ENCODE results near the gene NOBOX. TPM values are rescaled to one million over a fixed set of nuclear protein-coding genes. Genes with fewer than 3 reads are reported as not detected.

The NOBOX gene
- total RNA-seq = not detected in 2 replicates

- Mint-ChIP-seq H3K27ac (no peak within 1 kb of the TSS), H3K9me3 (no peaks in the 10 kb centered on the region), H3K27me3 (peaks cover 6% of the 10 kb centered on the region), H3K4me1 (no peaks in the 10 kb centered on the region), H3K4me3 (no peak within 1 kb of the TSS), H3K36me3 (ENCODE audit: low read depth) (no peaks in the 10 kb centered on the region)
- intact Hi-C loops (cut with micrococcal nuclease) = no loop called here
- no peak for DNase-seq
- ChIA-PET CTCF (no interaction called here), POLR2A (no interaction called here)
- TF ChIP-seq, protein P1, sequence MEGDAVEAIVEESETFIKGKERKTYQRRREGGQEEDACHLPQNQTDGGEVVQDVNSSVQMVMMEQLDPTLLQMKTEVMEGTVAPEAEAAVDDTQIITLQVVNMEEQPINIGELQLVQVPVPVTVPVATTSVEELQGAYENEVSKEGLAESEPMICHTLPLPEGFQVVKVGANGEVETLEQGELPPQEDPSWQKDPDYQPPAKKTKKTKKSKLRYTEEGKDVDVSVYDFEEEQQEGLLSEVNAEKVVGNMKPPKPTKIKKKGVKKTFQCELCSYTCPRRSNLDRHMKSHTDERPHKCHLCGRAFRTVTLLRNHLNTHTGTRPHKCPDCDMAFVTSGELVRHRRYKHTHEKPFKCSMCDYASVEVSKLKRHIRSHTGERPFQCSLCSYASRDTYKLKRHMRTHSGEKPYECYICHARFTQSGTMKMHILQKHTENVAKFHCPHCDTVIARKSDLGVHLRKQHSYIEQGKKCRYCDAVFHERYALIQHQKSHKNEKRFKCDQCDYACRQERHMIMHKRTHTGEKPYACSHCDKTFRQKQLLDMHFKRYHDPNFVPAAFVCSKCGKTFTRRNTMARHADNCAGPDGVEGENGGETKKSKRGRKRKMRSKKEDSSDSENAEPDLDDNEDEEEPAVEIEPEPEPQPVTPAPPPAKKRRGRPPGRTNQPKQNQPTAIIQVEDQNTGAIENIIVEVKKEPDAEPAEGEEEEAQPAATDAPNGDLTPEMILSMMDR (IDR thresholded peaks at IDR 0.05) = no peak
- ATAC-seq (ENCODE audit: low read depth) = no peak
Measured at GRCh38 chr7:144403649-144404061, at the start of gene NOBOX. Gene NOBOX (minus strand): TSS chr7:144403693.

DNA sequence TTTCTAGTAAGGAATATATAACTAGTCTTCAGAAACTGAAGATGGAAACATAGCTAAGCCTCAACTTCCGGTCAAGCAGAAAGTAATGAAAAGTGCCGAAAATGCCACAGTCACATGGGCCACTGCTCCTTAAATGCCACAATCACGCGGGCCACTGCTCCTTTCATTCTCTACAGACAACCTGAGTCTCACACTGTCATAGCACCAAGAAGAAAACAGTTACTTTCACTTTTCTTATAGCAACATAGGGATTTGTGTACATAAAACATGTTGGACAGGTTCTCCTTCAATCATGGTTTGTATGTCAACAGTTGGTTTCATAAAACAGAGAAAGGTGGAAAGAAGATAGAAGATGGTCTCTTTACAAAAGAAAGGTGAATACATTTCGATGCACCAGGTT is 48.6 kb upstream of the NOBOX start:
- Mint-ChIP-seq H3K9me3 (peaks cover 2% of the 10 kb centered on the region), H3K27me3 (no peaks in the 10 kb centered on the region), H3K4me3 (no peak overlapping the region), H3K4me1 (peaks cover 3% of the 10 kb centered on the region), H3K27ac (no peak overlapping the region), H3K36me3 (ENCODE audit: low read depth) (peaks cover 10% of the 10 kb centered on the region)
- intact Hi-C loops (cut with micrococcal nuclease) = loop anchor here (10.0 kb wide), 1 partner anchor 1643 kb away; no protein-coding TSS in a partner anchor
- ATAC-seq (ENCODE audit: low read depth) = no peak
- no peak for DNase-seq
- POLR2A ChIA-PET = no interaction called here
- CTCF ChIA-PET = no interaction called here
- TF ChIP-seq, protein P1 (IDR thresholded peaks at IDR 0.05) = no peak

DNA sequence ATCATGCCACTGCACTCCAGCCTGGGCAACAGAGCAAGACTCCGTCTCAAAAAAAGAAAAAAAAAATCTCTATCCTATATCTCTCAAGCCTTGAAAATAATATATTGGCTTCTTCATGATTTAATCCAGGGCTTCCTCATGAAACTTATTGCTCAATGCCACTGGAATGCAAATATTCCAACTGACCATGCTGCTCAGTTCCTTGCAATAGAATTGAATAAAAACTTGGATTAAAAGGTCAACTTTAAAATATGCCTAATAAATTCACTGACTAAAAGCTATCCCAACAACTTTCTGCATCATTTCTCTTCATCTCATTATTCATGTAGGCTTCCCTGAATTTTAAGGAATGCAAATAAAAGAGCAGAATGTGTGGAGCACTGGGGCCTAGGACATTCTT is 42.1 kb upstream of the NOBOX start:
- intact Hi-C loops (cut with micrococcal nuclease) = no loop called here
- ChIA-PET CTCF (no interaction called here), POLR2A (no interaction called here)
- Mint-ChIP-seq H3K27ac (no peak overlapping the region), H3K36me3 (ENCODE audit: low read depth) (no peaks in the 10 kb centered on the region), H3K27me3 (no peaks in the 10 kb centered on the region), H3K4me3 (no peak overlapping the region), H3K4me1 (no peaks in the 10 kb centered on the region), H3K9me3 (no peaks in the 10 kb centered on the region)
- TF ChIP-seq, protein P1 (IDR thresholded peaks at IDR 0.05) = no peak
- DNase-seq (no peak), ATAC-seq (ENCODE audit: low read depth) (no peak)

- Mint-ChIP-seq H3K27ac (no peak overlapping the region), H3K9me3 (no peaks in the 10 kb centered on the region), H3K36me3 (ENCODE audit: low read depth) (no peaks in the 10 kb centered on the region), H3K27me3 (no peaks in the 10 kb centered on the region), H3K4me1 (no peaks in the 10 kb centered on the region), H3K4me3 (no peak overlapping the region)
- intact Hi-C loops (cut with micrococcal nuclease) = no loop called here
- DNase-seq (no peak), ATAC-seq (ENCODE audit: low read depth) (no peak)
- TF ChIP-seq, protein P1 (IDR thresholded peaks at IDR 0.05) = no peak
- CTCF ChIA-PET = no interaction called here
- POLR2A ChIA-PET = no interaction called here
Measured at GRCh38 chr7:144439717-144440205, 36.3 kb upstream of the NOBOX start.

GRCh38 chr7:144438759-144439158 is 35.3 kb upstream of the NOBOX start:
- intact Hi-C loops (cut with micrococcal nuclease) = no loop called here
- CTCF ChIA-PET = no interaction called here
- ATAC-seq (ENCODE audit: low read depth) (no peak), DNase-seq (no peak)
- H3K27ac Mint-ChIP-seq = no peak overlapping the region
- TF ChIP-seq, protein P1 (IDR thresholded peaks at IDR 0.05) = no peak
- H3K4me1 Mint-ChIP-seq = no peaks in the 10 kb centered on the region
- H3K36me3 Mint-ChIP-seq (ENCODE audit: low read depth) = no peaks in the 10 kb centered on the region
- H3K4me3 Mint-ChIP-seq = no peak overlapping the region
- no peaks in the 10 kb centered on the region for H3K27me3 Mint-ChIP-seq
- POLR2A ChIA-PET = no interaction called here
- H3K9me3 Mint-ChIP-seq = no peaks in the 10 kb centered on the region

Data from activated B cell treated with CpG ODN at 0.5 μM for 24 hours (primary cell).